ENCODE results near the gene CYTH4.
"Not testable (repeated sequence)": the region's sequence is repeated elsewhere in the genome, so short reads cannot be mapped to it uniquely, and the experiment has no call there.

CYTH4 gene

GRCh38 chr22:37249986-37250385 is 32.3 kb upstream of the CYTH4 start:
- DNase-seq (ENCODE audit: low read depth), result no peak

GRCh38 chr22:37251836-37252235 is 30.5 kb upstream of the CYTH4 start:
- not testable (repeated sequence) for DNase-seq (ENCODE audit: low read depth)

- DNase-seq (ENCODE audit: low read depth), result no peak
Observed at GRCh38 chr22:37253126-37253660, 29.1 kb upstream of the CYTH4 start.

- DNase-seq (ENCODE audit: low read depth), result no peak
Observed at GRCh38 chr22:37254209-37254866, 28.0 kb upstream of the CYTH4 start.

- no peak for DNase-seq (ENCODE audit: low read depth)
Observed at GRCh38 chr22:37254867-37255233, 27.5 kb upstream of the CYTH4 start.

GRCh38 chr22:37255558-37256006 is 26.7 kb upstream of the CYTH4 start:
- DNase-seq (ENCODE audit: low read depth), result no peak

GRCh38 chr22:37256075-37256726 is 26.1 kb upstream of the CYTH4 start:
- DNase-seq (ENCODE audit: low read depth), result no peak

- DNase-seq (ENCODE audit: low read depth), result no peak
Observed at GRCh38 chr22:37258005-37258752, 24.1 kb upstream of the CYTH4 start.

- DNase-seq (ENCODE audit: low read depth), result no peak
Observed at GRCh38 chr22:37258753-37259401, 23.4 kb upstream of the CYTH4 start.

- DNase-seq (ENCODE audit: low read depth), result no peak
Observed at GRCh38 chr22:37259540-37260029, 22.7 kb upstream of the CYTH4 start.

- no peak for DNase-seq (ENCODE audit: low read depth)
Observed at GRCh38 chr22:37260155-37260795, 22.0 kb upstream of the CYTH4 start.

GRCh38 chr22:37260901-37261336 is 21.4 kb upstream of the CYTH4 start:
- DNase-seq (ENCODE audit: low read depth), result no peak

- DNase-seq (ENCODE audit: low read depth), result no peak
Observed at GRCh38 chr22:37262346-37262745, 20.0 kb upstream of the CYTH4 start.

- DNase-seq (ENCODE audit: low read depth), result no peak
Observed at GRCh38 chr22:37263966-37264887, 18.1 kb upstream of the CYTH4 start.

GRCh38 chr22:37266581-37267134 is 15.7 kb upstream of the CYTH4 start:
- DNase-seq (ENCODE audit: low read depth), result no peak

- peak; percentile 55 for DNase-seq (ENCODE audit: low read depth)
Observed at GRCh38 chr22:37267135-37267587, 15.1 kb upstream of the CYTH4 start.

- no peak for DNase-seq (ENCODE audit: low read depth)
Observed at GRCh38 chr22:37267661-37268413, 14.5 kb upstream of the CYTH4 start.

- DNase-seq (ENCODE audit: low read depth), result no peak
Observed at GRCh38 chr22:37269936-37270678, 12.2 kb upstream of the CYTH4 start.
